ENCODE results near the gene BBS2.

Gene BBS2

DNA sequence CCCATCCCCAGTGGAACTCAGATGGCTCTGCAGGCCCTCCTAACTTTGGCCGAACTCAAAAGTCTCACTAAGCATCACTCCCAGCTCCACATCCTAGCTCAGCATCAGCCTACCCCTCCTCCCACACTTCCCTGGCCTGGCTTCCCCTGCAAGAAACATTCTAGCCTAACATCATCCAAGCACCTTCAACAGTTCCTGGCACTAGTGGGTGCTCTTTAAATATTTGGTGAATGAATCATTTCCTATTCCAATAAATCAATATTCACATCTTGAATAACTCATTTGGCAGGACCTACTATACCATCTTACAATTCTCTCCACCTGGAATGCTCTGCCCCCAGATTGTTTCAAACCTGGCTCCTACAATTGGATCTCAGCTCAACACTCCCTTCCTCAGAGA lies 11.0 kb upstream of the BBS2 start:
- TF ChIP-seq FOXP2 (optimal IDR thresholded peaks at IDR 0.05; ENCODE audit: borderline replicate concordance, extremely low read depth, extremely low read length, insufficient read depth) (no peak), REST (IDR thresholded peaks at IDR 0.05; ENCODE audit: insufficient read depth in 1 of 2, low read depth in 2 of 2, low read length in 2 of 2) (no peak), TAF1 (IDR thresholded peaks at IDR 0.05; ENCODE audit: borderline replicate concordance, insufficient read depth, low read length) (no peak), POLR2AphosphoS5 (IDR thresholded peaks at IDR 0.05; ENCODE audit: low read depth, low read length) (no peak), SIN3A (IDR thresholded peaks at IDR 0.05; ENCODE audit: borderline replicate concordance, insufficient read depth, low read length) (no peak)

DNA sequence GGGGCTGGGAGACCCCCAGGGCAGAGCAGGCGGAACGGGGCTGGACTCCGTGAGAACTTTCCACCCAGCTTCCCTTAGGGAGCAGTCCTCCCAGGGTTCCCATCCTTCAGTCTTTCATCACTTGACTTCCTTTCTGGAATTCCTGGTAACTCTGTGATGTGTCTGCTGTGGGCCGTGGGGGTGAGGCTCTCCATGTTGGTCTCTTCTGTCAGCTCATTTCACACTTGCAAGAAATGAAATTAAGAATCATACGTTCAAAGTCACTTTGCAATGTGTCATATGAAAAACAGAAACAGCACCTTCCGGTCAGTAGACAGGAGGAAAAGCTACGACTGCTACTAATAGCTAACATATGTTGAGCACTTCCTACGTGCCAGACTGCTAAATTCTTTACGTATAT lies 5.4 kb upstream of the BBS2 start:
- TF ChIP-seq REST (IDR thresholded peaks at IDR 0.05; ENCODE audit: insufficient read depth in 1 of 2, low read depth in 2 of 2, low read length in 2 of 2): no peak
- no peak for TF ChIP-seq POLR2AphosphoS5 (IDR thresholded peaks at IDR 0.05; ENCODE audit: low read depth, low read length)
- no peak for TF ChIP-seq SIN3A (IDR thresholded peaks at IDR 0.05; ENCODE audit: borderline replicate concordance, insufficient read depth, low read length)
- TF ChIP-seq TAF1 (IDR thresholded peaks at IDR 0.05; ENCODE audit: borderline replicate concordance, insufficient read depth, low read length): no peak
- no peak for TF ChIP-seq FOXP2 (optimal IDR thresholded peaks at IDR 0.05; ENCODE audit: borderline replicate concordance, extremely low read depth, extremely low read length, insufficient read depth)

GRCh38 chr16:56520251-56520577 lies 390 bp upstream of the BBS2 start:
- TF ChIP-seq SIN3A (IDR thresholded peaks at IDR 0.05; ENCODE audit: borderline replicate concordance, insufficient read depth, low read length) (no peak), FOXP2 (optimal IDR thresholded peaks at IDR 0.05; ENCODE audit: borderline replicate concordance, extremely low read depth, extremely low read length, insufficient read depth) (no peak), POLR2AphosphoS5 (IDR thresholded peaks at IDR 0.05; ENCODE audit: low read depth, low read length) (no peak)

GRCh38 chr16:56518425-56518824 lies 1.4 kb downstream of the BBS2 start:
- TF ChIP-seq FOXP2 (optimal IDR thresholded peaks at IDR 0.05; ENCODE audit: borderline replicate concordance, extremely low read depth, extremely low read length, insufficient read depth) (no peak), POLR2AphosphoS5 (IDR thresholded peaks at IDR 0.05; ENCODE audit: low read depth, low read length) (no peak), SIN3A (IDR thresholded peaks at IDR 0.05; ENCODE audit: borderline replicate concordance, insufficient read depth, low read length) (no peak), TAF1 (IDR thresholded peaks at IDR 0.05; ENCODE audit: borderline replicate concordance, insufficient read depth, low read length) (no peak), REST (IDR thresholded peaks at IDR 0.05; ENCODE audit: insufficient read depth in 1 of 2, low read depth in 2 of 2, low read length in 2 of 2) (no peak)

- TF ChIP-seq FOXP2 (optimal IDR thresholded peaks at IDR 0.05; ENCODE audit: borderline replicate concordance, extremely low read depth, extremely low read length, insufficient read depth): no peak
- TF ChIP-seq SIN3A (IDR thresholded peaks at IDR 0.05; ENCODE audit: borderline replicate concordance, insufficient read depth, low read length): no peak
- no peak for TF ChIP-seq TAF1 (IDR thresholded peaks at IDR 0.05; ENCODE audit: borderline replicate concordance, insufficient read depth, low read length)
- TF ChIP-seq POLR2AphosphoS5 (IDR thresholded peaks at IDR 0.05; ENCODE audit: low read depth, low read length): no peak
- no peak for TF ChIP-seq REST (IDR thresholded peaks at IDR 0.05; ENCODE audit: insufficient read depth in 1 of 2, low read depth in 2 of 2, low read length in 2 of 2)
Observed at GRCh38 chr16:56517206-56517605, 2.6 kb downstream of the BBS2 start.
